Neural cell (in vitro differentiated cells): ENCODE measurements around the gene FAM3D. TPM values are rescaled to one million over a fixed set of nuclear protein-coding genes. Genes with fewer than 3 reads are reported as not detected.

Experiments
- H2AFZ ChIP-seq: fragments of 200-600, 300-800 bp; sonication (generic), shearing (Covaris generic); 2 replicates; pipeline ENCODE4 v1.6.0; 2014; ENCODE audit warnings: low read depth, mild to moderate bottlenecking, antibody characterized with exemption, low read length, moderate library complexity
- H3F3A ChIP-seq: fragments of 200-600 bp; shearing (Covaris generic); 2 replicates; pipeline ENCODE4 v1.6.1; 2016; ENCODE audit warnings: mild to moderate bottlenecking, moderate library complexity, mixed read lengths, antibody characterized with exemption, low read length; ENCODE audit not compliant: insufficient read depth, poor library complexity, severe bottlenecking
- H3K27ac ChIP-seq: fragments of 200-600, 300-800 bp; sonication (generic), shearing (Covaris generic); 2 replicates; pipeline ENCODE4 v1.5.1; 2014; ENCODE audit warnings: mild to moderate bottlenecking, low read length, moderate library complexity
- H3K27me3 ChIP-seq: fragments of 300-800, 200-600 bp; sonication (generic), shearing (Covaris generic); 2 replicates; pipeline ENCODE4 v1.6.0; 2014; ENCODE audit warnings: mild to moderate bottlenecking, low read depth, low read length, moderate library complexity; ENCODE audit not compliant: insufficient read depth
- H3K36me3 ChIP-seq: fragments of 300-800, 200-600 bp; sonication (generic), shearing (Covaris generic); 2 replicates; pipeline ENCODE4 v1.5.1; 2014; ENCODE audit warnings: mild to moderate bottlenecking, antibody characterized with exemption, low read length, moderate library complexity; ENCODE audit not compliant: insufficient read depth
- H3K4me2 ChIP-seq: fragments of 300-800, 200-600 bp; sonication (generic), shearing (Covaris generic); 2 replicates; pipeline ENCODE4 v1.6.0; 2014; ENCODE audit warnings: mild to moderate bottlenecking, low read length
- H3K4me3 ChIP-seq: fragments of 300-800, 200-600 bp; sonication (generic), shearing (Covaris generic); 2 replicates; pipeline ENCODE4 v1.5.1; 2014; ENCODE audit warnings: mild to moderate bottlenecking, low read length, moderate library complexity
- H3K79me2 ChIP-seq: fragments of 200-600 bp; shearing (Covaris generic); replicated peaks from 2 replicates; pipeline ENCODE4 v1.6.0; 2014; ENCODE audit warnings: mild to moderate bottlenecking, low read length, moderate library complexity; ENCODE audit not compliant: insufficient read depth
- H3K9ac ChIP-seq: fragments of 300-800, 200-600 bp; sonication (generic), shearing (Covaris generic); 2 replicates; pipeline ENCODE4 v1.6.1; 2016; ENCODE audit warnings: mild to moderate bottlenecking, low read length, mixed read lengths
- H3K9me2 ChIP-seq: fragments of 200-600 bp; shearing (Covaris generic); 2 replicates; pipeline ENCODE4 v1.6.1; 2016; ENCODE audit warnings: mild to moderate bottlenecking, low read length, mixed read lengths; ENCODE audit not compliant: insufficient read depth
- H3K9me3 ChIP-seq: fragments of 200-600, 300-800 bp; sonication (generic), shearing (Covaris generic); 2 replicates; pipeline ENCODE4 v1.6.1; 2016; ENCODE audit warnings: mild to moderate bottlenecking, mixed run types, low read length, moderate library complexity, mixed read lengths
- H4K20me1 ChIP-seq: fragments of 200-600 bp; shearing (Covaris generic); 2 replicates; pipeline ENCODE4 v1.6.1; 2016; ENCODE audit warnings: mild to moderate bottlenecking, mixed run types; ENCODE audit not compliant: insufficient read depth
- EP300 ChIP-seq: fragments of 450-650 bp; conservative IDR thresholded peaks from 2 replicates; pipeline ENCODE4 v1.6.1; 2014; ENCODE audit warnings: antibody characterized with exemption, mild to moderate bottlenecking, moderate library complexity; ENCODE audit not compliant: poor library complexity, severe bottlenecking
- EZH2 ChIP-seq: fragments of 200-600, 300-800 bp; shearing (Covaris generic), sonication (generic); IDR thresholded peaks from 2 replicates; pipeline ENCODE4 v1.6.1; 2014; ENCODE audit warnings: antibody characterized with exemption, low read length, borderline replicate concordance, mild to moderate bottlenecking; ENCODE audit not compliant: insufficient read depth, poor library complexity, severe bottlenecking
- MXI1 ChIP-seq: fragments of 450-650 bp; conservative IDR thresholded peaks from 2 replicates; pipeline ENCODE4 v1.6.1; 2014; ENCODE audit warnings: antibody characterized with exemption, mild to moderate bottlenecking; ENCODE audit not compliant: poor library complexity, severe bottlenecking
- POLR2AphosphoS5 ChIP-seq: IDR thresholded peaks from 2 replicates; pipeline ENCODE4 v1.6.1; 2012
- RAD21 ChIP-seq: fragments of 450-650 bp; conservative IDR thresholded peaks from 2 replicates; pipeline ENCODE4 v1.6.1; 2014; ENCODE audit warnings: antibody characterized with exemption, mild to moderate bottlenecking, moderate library complexity
- SMC3 ChIP-seq: fragments of 450-650 bp; conservative IDR thresholded peaks from 2 replicates; pipeline ENCODE4 v1.6.1; 2014; ENCODE audit warnings: antibody characterized with exemption, mild to moderate bottlenecking, moderate library complexity; ENCODE audit not compliant: poor library complexity
- TAF1 ChIP-seq: IDR thresholded peaks from 2 replicates; pipeline ENCODE4 v1.6.1; 2012; ENCODE audit warnings: low read depth
- polyA plus RNA-seq: library from polyadenylated mRNA; depleted of rRNA; stranded (reverse); fragments of >200 nt; gene quantifications from 2 replicates; pipeline ENCODE4 v1.2.3, GENCODE V29; 2014
- TF ChIP-seq, protein P1 (sequence below): fragments of 450-650 bp; IDR thresholded peaks from 2 replicates; pipeline ENCODE4 v1.5.1; 2014; ENCODE audit warnings: antibody characterized with exemption, mild to moderate bottlenecking, moderate library complexity; ENCODE audit not compliant: poor library complexity, severe bottlenecking
- TF ChIP-seq, protein P2 (sequence below): IDR thresholded peaks from 2 replicates; pipeline ENCODE4 v1.6.1; 2012; ENCODE audit warnings: borderline replicate concordance

The FAM3D gene
- polyA plus RNA-seq, 1 donor from 2014 or later, result not detected

DNA sequence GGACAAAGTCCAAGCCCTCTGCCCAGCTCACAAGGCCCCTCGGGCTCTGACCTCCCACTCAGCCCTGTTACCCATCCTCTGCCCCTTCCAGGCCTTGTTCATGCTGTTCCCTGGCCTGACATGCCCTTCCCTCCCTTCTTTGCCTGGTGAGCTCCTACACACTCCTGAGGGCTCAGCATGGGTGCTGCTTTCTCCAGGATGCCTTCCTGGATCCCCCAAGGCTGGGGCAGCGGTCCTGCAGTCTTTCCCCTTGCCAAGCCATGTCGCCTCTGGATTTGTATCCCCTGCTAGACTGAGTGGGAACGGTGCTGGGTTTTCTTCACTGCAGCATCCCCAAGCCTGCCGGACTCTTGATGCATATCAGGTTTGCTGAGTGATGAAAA lies 35.9 kb downstream of the FAM3D start:
- no peaks in the 10 kb centered on the region for H3K79me2 ChIP-seq
- no peaks in the 10 kb centered on the region for H3K36me3 ChIP-seq
- H3K4me3 ChIP-seq, result no peak overlapping the region
- TF ChIP-seq EZH2, result no peak
- TF ChIP-seq POLR2AphosphoS5, result no peak
- TF ChIP-seq SMC3, result no peak
- TF ChIP-seq RAD21, result no peak
- TF ChIP-seq, protein P1, sequence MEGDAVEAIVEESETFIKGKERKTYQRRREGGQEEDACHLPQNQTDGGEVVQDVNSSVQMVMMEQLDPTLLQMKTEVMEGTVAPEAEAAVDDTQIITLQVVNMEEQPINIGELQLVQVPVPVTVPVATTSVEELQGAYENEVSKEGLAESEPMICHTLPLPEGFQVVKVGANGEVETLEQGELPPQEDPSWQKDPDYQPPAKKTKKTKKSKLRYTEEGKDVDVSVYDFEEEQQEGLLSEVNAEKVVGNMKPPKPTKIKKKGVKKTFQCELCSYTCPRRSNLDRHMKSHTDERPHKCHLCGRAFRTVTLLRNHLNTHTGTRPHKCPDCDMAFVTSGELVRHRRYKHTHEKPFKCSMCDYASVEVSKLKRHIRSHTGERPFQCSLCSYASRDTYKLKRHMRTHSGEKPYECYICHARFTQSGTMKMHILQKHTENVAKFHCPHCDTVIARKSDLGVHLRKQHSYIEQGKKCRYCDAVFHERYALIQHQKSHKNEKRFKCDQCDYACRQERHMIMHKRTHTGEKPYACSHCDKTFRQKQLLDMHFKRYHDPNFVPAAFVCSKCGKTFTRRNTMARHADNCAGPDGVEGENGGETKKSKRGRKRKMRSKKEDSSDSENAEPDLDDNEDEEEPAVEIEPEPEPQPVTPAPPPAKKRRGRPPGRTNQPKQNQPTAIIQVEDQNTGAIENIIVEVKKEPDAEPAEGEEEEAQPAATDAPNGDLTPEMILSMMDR, result no peak
- TF ChIP-seq EP300, result no peak
- TF ChIP-seq, protein P2, sequence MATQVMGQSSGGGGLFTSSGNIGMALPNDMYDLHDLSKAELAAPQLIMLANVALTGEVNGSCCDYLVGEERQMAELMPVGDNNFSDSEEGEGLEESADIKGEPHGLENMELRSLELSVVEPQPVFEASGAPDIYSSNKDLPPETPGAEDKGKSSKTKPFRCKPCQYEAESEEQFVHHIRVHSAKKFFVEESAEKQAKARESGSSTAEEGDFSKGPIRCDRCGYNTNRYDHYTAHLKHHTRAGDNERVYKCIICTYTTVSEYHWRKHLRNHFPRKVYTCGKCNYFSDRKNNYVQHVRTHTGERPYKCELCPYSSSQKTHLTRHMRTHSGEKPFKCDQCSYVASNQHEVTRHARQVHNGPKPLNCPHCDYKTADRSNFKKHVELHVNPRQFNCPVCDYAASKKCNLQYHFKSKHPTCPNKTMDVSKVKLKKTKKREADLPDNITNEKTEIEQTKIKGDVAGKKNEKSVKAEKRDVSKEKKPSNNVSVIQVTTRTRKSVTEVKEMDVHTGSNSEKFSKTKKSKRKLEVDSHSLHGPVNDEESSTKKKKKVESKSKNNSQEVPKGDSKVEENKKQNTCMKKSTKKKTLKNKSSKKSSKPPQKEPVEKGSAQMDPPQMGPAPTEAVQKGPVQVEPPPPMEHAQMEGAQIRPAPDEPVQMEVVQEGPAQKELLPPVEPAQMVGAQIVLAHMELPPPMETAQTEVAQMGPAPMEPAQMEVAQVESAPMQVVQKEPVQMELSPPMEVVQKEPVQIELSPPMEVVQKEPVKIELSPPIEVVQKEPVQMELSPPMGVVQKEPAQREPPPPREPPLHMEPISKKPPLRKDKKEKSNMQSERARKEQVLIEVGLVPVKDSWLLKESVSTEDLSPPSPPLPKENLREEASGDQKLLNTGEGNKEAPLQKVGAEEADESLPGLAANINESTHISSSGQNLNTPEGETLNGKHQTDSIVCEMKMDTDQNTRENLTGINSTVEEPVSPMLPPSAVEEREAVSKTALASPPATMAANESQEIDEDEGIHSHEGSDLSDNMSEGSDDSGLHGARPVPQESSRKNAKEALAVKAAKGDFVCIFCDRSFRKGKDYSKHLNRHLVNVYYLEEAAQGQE, result no peak
- TF ChIP-seq MXI1, result no peak
- no peak for TF ChIP-seq TAF1
- no peaks in the 10 kb centered on the region for H3K27me3 ChIP-seq
- H3K9ac ChIP-seq, result no peak overlapping the region
- no peaks in the 10 kb centered on the region for H3K9me3 ChIP-seq
- H2AFZ ChIP-seq, result no peak overlapping the region
- no peak overlapping the region for H3K4me2 ChIP-seq
- H3K27ac ChIP-seq, result no peak overlapping the region
- no peaks in the 10 kb centered on the region for H3F3A ChIP-seq
- H3K9me2 ChIP-seq, result no peaks in the 10 kb centered on the region
- no peaks in the 10 kb centered on the region for H4K20me1 ChIP-seq

DNA sequence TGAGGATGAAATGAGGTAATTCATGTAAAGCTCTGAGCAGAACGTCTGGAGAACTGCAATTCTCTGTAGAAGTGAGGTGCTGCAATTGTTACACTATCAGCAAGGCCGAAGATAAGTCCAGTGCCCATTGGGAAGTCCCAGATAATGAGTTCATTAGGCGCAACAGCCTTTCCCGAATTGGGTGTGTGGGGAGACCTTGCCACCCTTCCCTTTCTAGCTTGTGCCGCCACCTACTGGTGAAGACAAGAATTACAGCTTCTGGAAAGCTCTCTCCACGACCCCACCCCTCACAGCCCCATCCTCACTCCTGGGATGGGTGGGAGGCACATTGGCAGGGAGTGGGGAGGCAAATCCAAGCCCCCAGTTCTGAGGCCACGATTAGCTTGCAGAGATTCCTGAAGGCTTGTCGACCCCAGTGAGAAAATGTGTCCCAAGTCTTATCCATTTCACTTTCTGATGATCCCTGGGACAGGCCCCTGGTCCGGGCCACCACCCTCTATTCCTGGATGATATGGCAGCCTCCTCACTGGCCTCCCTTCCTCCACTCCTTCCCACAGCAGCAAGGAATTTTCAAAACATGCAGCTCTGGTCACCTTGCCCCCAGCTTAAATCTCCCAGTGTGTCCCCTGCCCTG lies 36.4 kb downstream of the FAM3D start:
- Histone ChIP-seq H3F3A (no peaks in the 10 kb centered on the region), H3K9ac (no peak overlapping the region), H3K27me3 (no peaks in the 10 kb centered on the region), H3K9me2 (no peaks in the 10 kb centered on the region), H3K9me3 (no peaks in the 10 kb centered on the region), H3K27ac (no peak overlapping the region), H3K4me2 (no peak overlapping the region), H3K36me3 (no peaks in the 10 kb centered on the region), H2AFZ (no peak overlapping the region), H3K4me3 (no peak overlapping the region), H4K20me1 (no peaks in the 10 kb centered on the region), H3K79me2 (no peaks in the 10 kb centered on the region)
- TF ChIP-seq RAD21 (peak; percentile 84), POLR2AphosphoS5 (no peak), SMC3 (peak; percentile 83)
- TF ChIP-seq, protein P1, result peak; percentile 88
